HG03378 (cell line): ENCODE measurements around the gene RAB7A.

Experiments
- ATAC-seq: cut with Tn5 transposase; IDR thresholded peaks from one replicate; pipeline ENCODE4 v1.9.1; 2021; ENCODE audit warnings: mild to moderate bottlenecking, moderate library complexity; ENCODE audit not compliant: unreplicated experiment

Gene RAB7A

GRCh38 chr3:128848936-128849335 lies 123.0 kb downstream of the RAB7A start:
- ATAC-seq: no peak

- no peak for ATAC-seq
Measured at GRCh38 chr3:128849911-128850455, 124.0 kb downstream of the RAB7A start.

GRCh38 chr3:128850544-128850943 lies 124.6 kb downstream of the RAB7A start:
- ATAC-seq: no peak

GRCh38 chr3:128851601-128852000 lies 125.6 kb downstream of the RAB7A start:
- ATAC-seq: no peak

- no peak for ATAC-seq
Measured at GRCh38 chr3:128853826-128854225, 127.8 kb downstream of the RAB7A start.

- no peak for ATAC-seq
Measured at GRCh38 chr3:128854475-128854874, 128.5 kb downstream of the RAB7A start.

- no peak for ATAC-seq
Measured at GRCh38 chr3:128855569-128855968, 129.6 kb downstream of the RAB7A start.

GRCh38 chr3:128858167-128858566 lies 132.2 kb downstream of the RAB7A start:
- no peak for ATAC-seq

- ATAC-seq: no peak
Measured at GRCh38 chr3:128859630-128860029, 133.6 kb downstream of the RAB7A start.

- ATAC-seq: no peak
Measured at GRCh38 chr3:128861491-128861890, 135.5 kb downstream of the RAB7A start.

- no peak for ATAC-seq
Measured at GRCh38 chr3:128863560-128863959, 137.6 kb downstream of the RAB7A start.
